Urinary bladder (tissue), 4 donors: Measurements from ENCODE around the gene OSBPL6. TPM values are rescaled to one million over a fixed set of nuclear protein-coding genes. Genes with fewer than 3 reads are reported as not detected.
"Not testable (repeated sequence)": the region's sequence is repeated elsewhere in the genome, so short reads cannot be mapped to it uniquely, and the experiment has no call there.

Source experiments
- DNase-seq: peaks from one replicate; pipeline ENCODE4 v3.0.0-alpha.2; 2015; ENCODE audit errors: extremely low spot score
- H3K27ac ChIP-seq: one replicate; pipeline ENCODE4 v1.5.1; 2013; ENCODE audit warnings: low read depth, mild to moderate bottlenecking, moderate library complexity
- H3K36me3 ChIP-seq: one replicate; pipeline ENCODE4 v1.6.1; 2013; ENCODE audit warnings: mild to moderate bottlenecking, moderate library complexity; ENCODE audit not compliant: insufficient read depth
- H3K4me1 ChIP-seq: one replicate; pipeline ENCODE4 v1.6.1; 2013; ENCODE audit warnings: mild to moderate bottlenecking, moderate library complexity; ENCODE audit not compliant: insufficient read depth
- H3K4me3 ChIP-seq: one replicate; pipeline ENCODE4 v1.5.1; 2013; ENCODE audit warnings: low read depth, low read length
- WGBS: extraction: QIAGEN DNeasy Blood & Tissue Kit; methylation state at CpG from one replicate; pipeline ENCODE4 v1.1.7; 2013; 5-methylcytosine and 5-hydroxymethylcytosine counted together
- polyA plus RNA-seq: library from polyadenylated mRNA; stranded (reverse); fragments of 200-250 nt; gene quantifications from one replicate; pipeline ENCODE4 v1.2.3, GENCODE V29; 2013
- total RNA-seq: library from RNA; depleted of rRNA; stranded (reverse); fragments of >200 nt; gene quantifications from one replicate; pipeline ENCODE4 v1.2.3, GENCODE V29; 2014
- donor health status: healthy with polysubstance abuse.
- donor health status: healthy.

The OSBPL6 gene
- total and polyA plus RNA-seq, 2 donors: 1.4 to 1.9 TPM

DNA sequence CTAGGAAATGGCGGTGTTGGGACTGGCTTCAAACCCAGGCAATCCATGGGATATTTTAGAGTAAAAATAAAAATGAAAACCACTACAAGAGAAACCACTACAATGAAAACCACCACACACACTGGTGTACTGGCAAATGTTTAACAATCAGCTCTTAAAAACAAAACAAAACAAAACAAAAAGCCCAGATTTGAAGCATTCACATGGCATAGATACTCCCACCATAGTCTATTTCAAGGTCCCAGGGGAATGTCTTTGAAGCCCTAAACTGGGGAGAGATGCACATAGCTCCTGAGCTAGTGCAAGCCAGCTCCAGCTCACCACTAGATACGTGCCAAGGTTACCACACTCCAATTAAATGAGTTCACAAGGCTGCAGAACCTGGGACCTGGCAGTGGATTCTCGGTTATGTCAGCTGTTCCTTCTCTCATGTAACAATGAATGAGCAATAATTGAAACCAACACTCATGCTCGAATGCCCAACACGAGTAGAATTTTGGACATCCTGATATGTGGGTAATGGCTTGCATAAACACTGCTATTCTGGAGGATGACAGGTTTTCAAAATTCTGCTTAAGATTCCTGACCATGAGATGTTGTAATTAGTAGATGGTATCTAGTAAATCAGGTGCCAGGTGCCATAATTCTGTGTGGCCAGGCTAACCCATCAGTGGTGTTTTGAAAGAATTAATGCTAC is 102.2 kb downstream of the OSBPL6 start:
- H3K36me3 ChIP-seq: no peaks in the 10 kb centered on the region
- no peak overlapping the region for H3K4me3 ChIP-seq
- no peak for DNase-seq
- no peak overlapping the region for H3K27ac ChIP-seq
- no peaks in the 10 kb centered on the region for H3K4me1 ChIP-seq
- 88% methylated on average over 5 of the region's 5 CpGs for WGBS

DNA sequence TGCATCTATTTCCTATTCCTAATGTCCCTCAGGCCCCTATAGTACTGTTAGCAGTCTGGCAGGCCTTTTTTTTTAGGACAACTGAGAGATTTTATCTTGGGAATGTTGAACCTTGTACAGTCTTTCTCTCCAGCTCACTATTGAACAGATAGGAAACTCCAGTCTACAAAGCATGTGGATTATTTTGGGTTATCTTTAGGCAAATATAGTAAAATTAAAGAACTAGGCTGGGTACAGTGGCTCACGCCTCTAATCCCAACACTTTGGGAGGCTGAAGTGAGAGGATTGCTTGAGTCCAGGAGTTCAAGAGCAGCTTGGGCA is 102.7 kb downstream of the OSBPL6 start:
- no peaks in the 10 kb centered on the region for H3K36me3 ChIP-seq
- H3K4me1 ChIP-seq: no peaks in the 10 kb centered on the region
- H3K4me3 ChIP-seq: no peak overlapping the region
- no peak for DNase-seq
- 96% methylated on average over 1 of the region's 1 CpG for WGBS
- H3K27ac ChIP-seq: no peak overlapping the region

GRCh38 chr2:178298785-178299212 is 104.5 kb downstream of the OSBPL6 start:
- Histone ChIP-seq H3K4me3 (no peak overlapping the region), H3K36me3 (no peaks in the 10 kb centered on the region), H3K4me1 (no peaks in the 10 kb centered on the region), H3K27ac (no peak overlapping the region)
- no peak for DNase-seq

DNA sequence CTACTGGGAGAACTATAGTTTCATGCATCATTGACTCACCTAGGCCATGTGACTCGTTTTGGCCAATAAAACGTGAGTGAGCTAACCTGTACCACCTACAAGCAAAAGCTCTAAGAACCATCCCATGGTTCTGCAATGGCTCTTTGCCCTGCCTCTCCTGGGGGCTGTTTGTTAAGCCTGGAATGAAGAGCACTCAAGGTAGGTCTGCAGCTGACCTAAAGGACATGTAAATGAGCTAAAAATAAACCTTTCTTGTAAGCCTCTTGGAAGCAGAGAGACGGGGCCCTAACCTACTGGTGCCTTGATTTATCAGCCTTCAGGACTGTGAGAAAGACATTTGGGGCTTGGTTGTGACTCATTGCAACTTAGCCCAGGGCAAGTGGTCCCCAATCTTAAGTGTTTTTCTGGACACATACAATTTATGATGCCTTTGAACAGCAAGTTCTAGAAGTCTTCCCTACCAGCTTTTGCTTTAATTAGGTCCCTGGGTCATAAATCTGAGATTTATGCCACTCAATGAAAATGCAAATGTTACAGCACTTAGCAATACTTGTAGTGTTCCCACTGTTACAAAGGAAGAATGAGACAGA is 107.4 kb downstream of the OSBPL6 start:
- no peak overlapping the region for H3K27ac ChIP-seq
- H3K36me3 ChIP-seq: no peaks in the 10 kb centered on the region
- no peak overlapping the region for H3K4me3 ChIP-seq
- DNase-seq: no peak
- WGBS: 65% methylated on average over 3 of the region's 3 CpGs
- H3K4me1 ChIP-seq: no peaks in the 10 kb centered on the region

GRCh38 chr2:178304333-178304732 is 110.0 kb downstream of the OSBPL6 start:
- 80% methylated on average over 3 of the region's 3 CpGs for WGBS
- no peaks in the 10 kb centered on the region for H3K36me3 ChIP-seq
- no peaks in the 10 kb centered on the region for H3K4me1 ChIP-seq
- no peak overlapping the region for H3K27ac ChIP-seq
- no peak overlapping the region for H3K4me3 ChIP-seq
- DNase-seq: no peak

- Histone ChIP-seq H3K36me3 (no peaks in the 10 kb centered on the region), H3K4me3 (no peak overlapping the region), H3K4me1 (no peaks in the 10 kb centered on the region), H3K27ac (no peak overlapping the region)
- no peak for DNase-seq
- WGBS: 37% methylated on average over 8 of the region's 8 CpGs
Measured at GRCh38 chr2:178306352-178307073, 112.2 kb downstream of the OSBPL6 start.

DNA sequence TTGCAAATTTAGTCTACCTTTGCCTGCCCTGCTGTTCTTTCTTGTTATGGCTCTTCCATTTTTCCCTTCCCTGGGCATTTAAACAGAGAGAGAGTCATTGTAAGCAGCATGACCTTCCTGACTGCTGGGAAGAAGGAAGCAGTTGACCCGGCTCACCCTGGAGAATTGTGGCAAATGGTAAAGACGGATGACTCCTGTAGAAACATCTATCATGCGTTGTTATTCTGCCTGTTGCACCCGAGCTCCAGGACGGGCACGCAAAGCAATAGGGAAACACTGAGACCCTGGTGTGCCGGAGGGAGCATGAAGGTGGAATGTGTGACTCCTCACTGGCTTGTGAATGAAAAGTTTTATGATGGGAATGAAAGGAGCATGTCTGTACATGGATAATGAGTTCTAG is 113.3 kb downstream of the OSBPL6 start:
- no peaks in the 10 kb centered on the region for H3K36me3 ChIP-seq
- 71% methylated on average over 7 of the region's 7 CpGs for WGBS
- H3K27ac ChIP-seq: no peak overlapping the region
- no peak overlapping the region for H3K4me3 ChIP-seq
- DNase-seq: no peak
- H3K4me1 ChIP-seq: no peaks in the 10 kb centered on the region

DNA sequence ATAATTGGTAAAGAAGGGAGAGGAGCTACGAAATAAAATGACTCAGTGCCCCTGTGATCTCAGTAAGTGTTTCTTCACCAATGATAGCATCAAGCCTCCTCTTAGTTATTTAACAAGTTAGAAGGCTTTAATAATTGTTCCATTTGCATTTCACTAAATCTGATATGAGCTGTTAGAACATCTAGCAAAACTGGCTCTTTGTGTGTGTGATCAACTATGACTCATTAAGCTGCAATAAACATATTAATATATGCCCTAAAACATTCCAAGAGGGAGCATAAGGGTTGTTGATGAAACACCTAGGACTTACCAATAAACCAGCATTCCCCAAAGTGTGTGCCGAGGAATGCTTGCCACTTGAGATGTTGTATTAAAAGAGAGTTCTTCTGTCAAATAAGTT is 115.2 kb downstream of the OSBPL6 start:
- H3K36me3 ChIP-seq: no peaks in the 10 kb centered on the region
- WGBS: 60% methylated on average over 2 of the region's 2 CpGs
- no peak overlapping the region for H3K4me3 ChIP-seq

DNA sequence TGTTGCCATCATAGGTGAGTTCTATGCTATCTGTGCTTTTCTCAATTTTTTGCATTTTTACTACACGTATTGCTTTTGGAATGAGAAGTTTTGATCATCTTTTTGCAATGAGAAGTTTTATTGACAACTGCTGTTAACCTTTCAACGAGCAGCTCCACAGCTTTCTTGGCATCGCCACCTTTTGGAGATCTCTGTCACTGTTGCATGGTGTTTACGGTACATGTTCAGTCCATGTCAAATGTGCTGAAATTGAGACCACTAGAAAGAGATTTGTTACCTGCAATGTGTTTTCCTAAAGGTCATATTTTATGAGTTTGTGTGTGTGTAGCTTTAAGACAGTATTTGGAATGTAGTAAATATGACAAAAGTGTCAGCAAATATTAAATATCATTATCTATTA is 120.8 kb downstream of the OSBPL6 start:
- Histone ChIP-seq H3K4me3 (no peak overlapping the region), H3K4me1 (no peaks in the 10 kb centered on the region), H3K27ac (no peak overlapping the region), H3K36me3 (no peaks in the 10 kb centered on the region)
- no peak for DNase-seq
- WGBS: 74% methylated on average over 4 of the region's 4 CpGs

More for the DNA sequence above, 115.2 kb downstream of the OSBPL6 start:
- Histone ChIP-seq H3K4me1 (no peaks in the 10 kb centered on the region), H3K27ac (no peak overlapping the region)
- DNase-seq: no peak

GRCh38 chr2:178315488-178315948 is 121.2 kb downstream of the OSBPL6 start:
- H3K27ac ChIP-seq: no peak overlapping the region
- no peaks in the 10 kb centered on the region for H3K4me1 ChIP-seq
- WGBS: 31% methylated on average over 3 of the region's 3 CpGs
- DNase-seq: no peak
- no peak overlapping the region for H3K4me3 ChIP-seq
- no peaks in the 10 kb centered on the region for H3K36me3 ChIP-seq

DNA sequence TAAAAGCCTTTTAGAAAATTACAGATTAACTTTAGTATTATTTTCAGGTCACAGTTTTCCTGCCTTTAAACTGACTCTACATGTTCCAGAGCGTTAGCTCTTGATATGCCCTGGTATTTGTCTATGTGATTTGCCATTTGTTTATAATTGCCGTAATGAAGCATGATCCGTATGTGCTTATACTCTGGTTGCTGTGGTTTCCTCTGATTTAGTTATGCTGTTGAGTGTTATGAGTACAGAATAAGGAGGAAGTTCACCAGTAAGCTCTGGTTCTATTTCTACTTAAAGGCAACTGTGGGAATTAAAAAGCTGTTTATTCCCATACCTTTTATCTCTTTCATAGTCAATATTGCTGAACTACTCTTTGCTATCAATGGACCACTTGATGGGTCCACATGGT is 123.5 kb downstream of the OSBPL6 start:
- no peak overlapping the region for H3K4me3 ChIP-seq
- no peaks in the 10 kb centered on the region for H3K36me3 ChIP-seq
- H3K27ac ChIP-seq: no peak overlapping the region
- no peak for DNase-seq
- WGBS: 37% methylated on average over 3 of the region's 3 CpGs
- H3K4me1 ChIP-seq: no peaks in the 10 kb centered on the region

DNA sequence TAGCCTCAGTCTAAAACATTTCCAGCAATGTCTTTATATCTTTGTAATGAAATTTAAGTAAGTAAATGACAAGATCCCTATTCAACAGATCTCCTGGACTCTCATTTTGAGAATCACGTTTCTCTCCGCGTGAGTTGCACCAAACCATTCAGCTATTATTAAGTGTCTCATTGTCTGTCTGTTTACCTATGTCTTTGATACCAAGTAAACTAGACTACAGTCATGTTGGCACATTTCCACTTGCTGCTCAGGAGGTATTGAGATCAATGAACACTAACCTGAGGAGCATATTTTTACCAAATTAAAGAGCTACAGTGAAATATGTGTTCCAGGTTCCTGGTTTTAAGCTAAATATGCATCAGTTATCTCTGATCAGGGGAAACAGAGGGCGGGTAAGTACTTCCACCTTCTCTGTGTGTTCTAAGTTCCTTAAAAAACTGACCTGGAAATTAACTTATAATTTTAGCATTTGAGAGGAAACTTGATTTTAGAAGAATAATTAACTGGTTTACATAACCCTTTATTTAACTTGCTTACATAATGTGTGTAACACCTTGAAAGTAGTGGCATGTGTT is 125.8 kb downstream of the OSBPL6 start:
- 79% methylated on average over 4 of the region's 4 CpGs for WGBS
- Histone ChIP-seq H3K27ac (no peak overlapping the region), H3K36me3 (no peaks in the 10 kb centered on the region), H3K4me3 (no peak overlapping the region), H3K4me1 (no peaks in the 10 kb centered on the region)
- no peak for DNase-seq

DNA sequence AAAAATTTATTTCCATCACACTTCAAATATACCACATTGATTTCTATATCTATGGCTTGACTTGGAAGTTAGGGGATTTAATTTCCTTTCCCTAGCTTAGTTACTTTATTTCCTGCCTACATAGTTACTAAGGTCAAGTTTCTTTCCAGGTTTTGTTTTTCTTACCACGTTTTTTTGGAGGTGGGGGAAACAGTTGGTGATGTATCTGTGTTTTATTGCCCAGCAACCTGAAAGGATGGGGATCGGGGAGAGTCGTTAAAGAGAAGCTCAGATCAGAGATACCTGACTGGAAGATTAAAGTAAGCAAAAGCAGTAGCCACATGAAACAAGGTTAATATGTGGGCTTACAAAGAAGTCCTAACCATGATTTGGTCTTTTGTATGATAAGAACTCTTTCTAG is 127.8 kb downstream of the OSBPL6 start:
- DNase-seq: no peak
- no peak overlapping the region for H3K4me3 ChIP-seq
- 16% methylated on average over 3 of the region's 3 CpGs for WGBS
- no peak overlapping the region for H3K27ac ChIP-seq
- no peaks in the 10 kb centered on the region for H3K4me1 ChIP-seq
- H3K36me3 ChIP-seq: no peaks in the 10 kb centered on the region

GRCh38 chr2:178323331-178323730 is 129.0 kb downstream of the OSBPL6 start:
- WGBS: 81% methylated on average over 6 of the region's 6 CpGs
- not testable (repeated sequence) for H3K4me3 ChIP-seq, H3K36me3 ChIP-seq, DNase-seq, H3K4me1 ChIP-seq, H3K27ac ChIP-seq
